ENCODE measurements around the gene SHTN1. TPM values are rescaled to one million over a fixed set of nuclear protein-coding genes. Genes with fewer than 3 reads are reported as not detected.

SHTN1 gene, protein sequence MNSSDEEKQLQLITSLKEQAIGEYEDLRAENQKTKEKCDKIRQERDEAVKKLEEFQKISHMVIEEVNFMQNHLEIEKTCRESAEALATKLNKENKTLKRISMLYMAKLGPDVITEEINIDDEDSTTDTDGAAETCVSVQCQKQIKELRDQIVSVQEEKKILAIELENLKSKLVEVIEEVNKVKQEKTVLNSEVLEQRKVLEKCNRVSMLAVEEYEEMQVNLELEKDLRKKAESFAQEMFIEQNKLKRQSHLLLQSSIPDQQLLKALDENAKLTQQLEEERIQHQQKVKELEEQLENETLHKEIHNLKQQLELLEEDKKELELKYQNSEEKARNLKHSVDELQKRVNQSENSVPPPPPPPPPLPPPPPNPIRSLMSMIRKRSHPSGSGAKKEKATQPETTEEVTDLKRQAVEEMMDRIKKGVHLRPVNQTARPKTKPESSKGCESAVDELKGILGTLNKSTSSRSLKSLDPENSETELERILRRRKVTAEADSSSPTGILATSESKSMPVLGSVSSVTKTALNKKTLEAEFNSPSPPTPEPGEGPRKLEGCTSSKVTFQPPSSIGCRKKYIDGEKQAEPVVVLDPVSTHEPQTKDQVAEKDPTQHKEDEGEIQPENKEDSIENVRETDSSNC
- 0.54 and 1.4 TPM in 2 replicates for total RNA-seq (2012; rRNA removed)
- polyA plus RNA-seq (2012; rRNA removed), result 1.9 and 2.3 TPM in 2 replicates
- 0.23 and 0.28 TPM in 2 replicates for polyA plus RNA-seq (2012; cell fraction: cytosol; rRNA removed)
- 1.1 and 15.5 TPM in 2 replicates for polyA plus RNA-seq (2012; cell fraction: nucleus; rRNA removed; ENCODE audit: low replicate concordance)
- Bru-seq, nascent RNA, result percentile 50 among the genes with signal in this experiment
- percentile 53 among the genes with signal in this experiment for BruChase-seq, experiment 1, labeled RNA remaining after a 6-hour chase
- percentile 57 among the genes with signal in this experiment for BruChase-seq, experiment 2, labeled RNA remaining after a 2-hour chase
- long read RNA-seq, full-length matches to known transcripts, result 4 of 8 reads
- long read RNA-seq, partial matches to known transcripts, result 1 of 8 reads
- long read RNA-seq, other reads (novel, unspliced or antisense), result 3 of 8 reads

DNA sequence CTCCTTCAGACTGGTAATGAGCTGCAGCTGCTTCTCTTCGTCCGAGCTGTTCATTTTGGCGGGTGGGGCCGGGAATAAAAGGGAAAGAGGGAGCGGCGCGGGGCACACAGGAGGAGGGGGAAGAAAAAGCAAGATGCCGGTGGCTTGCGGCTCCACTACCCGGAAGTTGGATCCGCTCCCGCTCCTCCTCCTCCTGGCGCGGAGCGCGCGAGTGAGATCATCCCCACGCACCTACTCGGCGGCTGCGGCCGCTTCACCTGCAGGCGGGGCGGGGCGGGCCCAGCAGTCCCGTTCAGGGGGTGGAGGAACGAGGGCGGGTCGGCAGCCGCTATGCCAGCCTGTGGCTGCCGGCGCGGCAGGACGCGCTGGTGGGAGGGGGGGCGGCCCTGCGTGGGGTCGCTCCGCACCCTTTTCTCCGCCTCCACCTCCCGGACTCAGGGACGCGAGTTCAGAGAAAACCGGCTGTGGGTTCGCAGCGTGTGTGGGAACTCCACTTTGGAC lies at the start of gene SHTN1:
SHTN1 (minus strand) TSS at position 162 of the 501 bp plus-strand sequence; CDS start at position 54, 108 bp downstream.
- Histone ChIP-seq H2AFZ (replicated peaks; ENCODE audit: low read length, poor library complexity) (peak within 1 kb of the TSS; percentile 96), H3K9me3 (ENCODE audit: control insufficient read depth, insufficient read depth, low read length) (no peaks in the 10 kb centered on the region), H3K23ac (ENCODE audit: low read depth, low read length) (peak within 1 kb of the TSS; percentile 5; the same call in 1 of the 2 replicates), H4K91ac (ENCODE audit: insufficient read depth, low read depth, low read length) (peak within 1 kb of the TSS; percentile 63), H3K9ac (ENCODE audit: low read depth, low read length) (peak within 1 kb of the TSS; percentile 50), H3K36me3 (ENCODE audit: control insufficient read depth, insufficient read depth, low read length) (no peaks in the 10 kb centered on the region), H3K27me3 (ENCODE audit: control insufficient read depth, insufficient read depth, low read length) (no peaks in the 10 kb centered on the region), H2BK20ac (ENCODE audit: low read depth, low read length) (no peak within 1 kb of the TSS), H3K79me1 (ENCODE audit: low read depth in 1 of 2, low read length in 2 of 2) (peaks cover 2 to 3% of the 10 kb centered on the region in 2 experiments; a peak in 1 of 4 replicates), H3K4me1 (ENCODE audit: control insufficient read depth, insufficient read depth, low read length) (no peaks in the 10 kb centered on the region; the same call in 1 of the 2 replicates), H2BK120ac (ENCODE audit: low read depth, low read length) (peak within 1 kb of the TSS; percentile 64), H3K56ac (ENCODE audit: extremely low read depth, insufficient read depth, low read length) (no peak within 1 kb of the TSS), H4K20me1 (ENCODE audit: insufficient read depth, low read length) (no peaks in the 10 kb centered on the region), H3K4me3 (ENCODE audit: insufficient read depth, low read depth, low read length) (peak within 1 kb of the TSS; percentile 75), H3K9me1 (ENCODE audit: insufficient read depth, low read length) (no peaks in the 10 kb centered on the region), H3K4me2 (ENCODE audit: low read depth, low read length) (peak within 1 kb of the TSS; percentile 88), H2BK15ac (ENCODE audit: low read depth, low read length) (no peak within 1 kb of the TSS), H2AK9ac (replicated peaks; ENCODE audit: low read depth, low read length, poor library complexity) (peak within 1 kb of the TSS; percentile 89), H4K8ac (ENCODE audit: low read depth in 2 of 2, low read length in 2 of 2) (peak within 1 kb of the TSS; percentile 54 to 67), H4K5ac (ENCODE audit: low read depth, low read length) (no peak within 1 kb of the TSS), H3K18ac (ENCODE audit: low read depth, low read length) (no peak within 1 kb of the TSS; the same call in 1 of the 2 replicates), H2AK5ac (ENCODE audit: low read depth, low read length) (no peak within 1 kb of the TSS), H3K14ac (replicated peaks; ENCODE audit: low read depth, low read length) (no peak within 1 kb of the TSS), H3K27ac (ENCODE audit: insufficient read depth, low read length) (no peak within 1 kb of the TSS; the same call in 1 of the 2 replicates), H3K4ac (ENCODE audit: low read depth, low read length) (peak within 1 kb of the TSS; percentile 64), H2BK5ac (ENCODE audit: low read depth, low read length, poor library complexity, severe bottlenecking) (no peak within 1 kb of the TSS)
- ChIA-PET POLR2A (ENCODE audit: unreplicated experiment) (no interaction called here), CTCF (interaction anchor here (0.9 kb wide), 2 partner anchors 14 to 43 kb away, joined by 3 read pairs; no protein-coding TSS in a partner anchor)
- in situ Hi-C loops (cut with MboI; ENCODE audit: low sequenced_read_pairs) (no loop called here), intact Hi-C loops (cut with micrococcal nuclease) (loop anchor here (10.0 kb wide), 1 partner anchor 160 kb away; no protein-coding TSS in a partner anchor), dilution Hi-C loops (cut with HindIII; ENCODE audit: low sequenced_read_pairs, unreplicated experiment) (no loop called here)
- ATAC-seq (ENCODE audit: low read depth), result peak; percentile 66
- no TSS peak for BruUV-seq (replicated peaks)
- peak; percentile 50 for DNase-seq
- WGBS, 2 experiments (ENCODE audit: extremely low coverage in 2 of 2, insufficient read length in 1 of 2), result no CpG with 5 or more reads among the region's 46 CpGs
- peak; percentile 41; the same call in 1 of the 2 replicates for TF ChIP-seq BHLHE40 (IDR thresholded peaks at IDR 0.05; ENCODE audit: low read depth, low read length)
- TF ChIP-seq, protein P1, sequence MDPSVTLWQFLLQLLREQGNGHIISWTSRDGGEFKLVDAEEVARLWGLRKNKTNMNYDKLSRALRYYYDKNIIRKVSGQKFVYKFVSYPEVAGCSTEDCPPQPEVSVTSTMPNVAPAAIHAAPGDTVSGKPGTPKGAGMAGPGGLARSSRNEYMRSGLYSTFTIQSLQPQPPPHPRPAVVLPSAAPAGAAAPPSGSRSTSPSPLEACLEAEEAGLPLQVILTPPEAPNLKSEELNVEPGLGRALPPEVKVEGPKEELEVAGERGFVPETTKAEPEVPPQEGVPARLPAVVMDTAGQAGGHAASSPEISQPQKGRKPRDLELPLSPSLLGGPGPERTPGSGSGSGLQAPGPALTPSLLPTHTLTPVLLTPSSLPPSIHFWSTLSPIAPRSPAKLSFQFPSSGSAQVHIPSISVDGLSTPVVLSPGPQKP (IDR thresholded peaks at IDR 0.05; ENCODE audit: borderline replicate concordance, low read depth, low read length), result no peak
